ENCODE data around the gene OR2T4.

OR2T4 gene

GRCh38 chr1:248388426-248388825 lies 27.0 kb downstream of the OR2T4 start:
- H3K4me2 ChIP-seq (ENCODE audit: low read length) = no peak overlapping the region
- H3K4me1 ChIP-seq (ENCODE audit: insufficient read depth, low read length, severe bottlenecking) = no peaks in the 10 kb centered on the region
- H3K9me3 ChIP-seq (ENCODE audit: low read length) = no peaks in the 10 kb centered on the region
- H3K9ac ChIP-seq (ENCODE audit: low read length) = no peak overlapping the region
- H2AFZ ChIP-seq (ENCODE audit: low read length) = no peak overlapping the region
- H3K79me2 ChIP-seq (ENCODE audit: insufficient read depth, low read length) = no peaks in the 10 kb centered on the region
- TF ChIP-seq CTCF (IDR thresholded peaks at IDR 0.05; ENCODE audit: low read length) (no peak), EZH2 (IDR thresholded peaks at IDR 0.05; ENCODE audit: borderline replicate concordance, low read length) (no peak)
- no peak overlapping the region for H3K27ac ChIP-seq (ENCODE audit: low read depth, low read length, poor library complexity, severe bottlenecking)
- H3K27me3 ChIP-seq (ENCODE audit: insufficient read depth, low read length) = no peaks in the 10 kb centered on the region
- no peaks in the 10 kb centered on the region for H4K20me1 ChIP-seq (ENCODE audit: insufficient read depth, low read length)
- H3K36me3 ChIP-seq (ENCODE audit: insufficient read depth, low read length) = no peaks in the 10 kb centered on the region
- H3K4me3 ChIP-seq (ENCODE audit: low read depth, low read length, poor library complexity, severe bottlenecking) = no peak overlapping the region
- no peaks in the 10 kb centered on the region for H3F3A ChIP-seq (ENCODE audit: insufficient read depth, low read length)
- no peaks in the 10 kb centered on the region for H3K9me2 ChIP-seq (ENCODE audit: low read depth, low read length)

- H3K79me2 ChIP-seq (ENCODE audit: insufficient read depth, low read length) = no peaks in the 10 kb centered on the region
- no peaks in the 10 kb centered on the region for H3K9me2 ChIP-seq (ENCODE audit: low read depth, low read length)
- H3K9ac ChIP-seq (ENCODE audit: low read length) = no peak overlapping the region
- no peaks in the 10 kb centered on the region for H3K27me3 ChIP-seq (ENCODE audit: insufficient read depth, low read length)
- H3F3A ChIP-seq (ENCODE audit: insufficient read depth, low read length) = no peaks in the 10 kb centered on the region
- no peaks in the 10 kb centered on the region for H4K20me1 ChIP-seq (ENCODE audit: insufficient read depth, low read length)
- no peaks in the 10 kb centered on the region for H3K36me3 ChIP-seq (ENCODE audit: insufficient read depth, low read length)
- H3K27ac ChIP-seq (ENCODE audit: low read depth, low read length, poor library complexity, severe bottlenecking) = no peak overlapping the region
- H3K4me3 ChIP-seq (ENCODE audit: low read depth, low read length, poor library complexity, severe bottlenecking) = no peak overlapping the region
- H2AFZ ChIP-seq (ENCODE audit: low read length) = no peak overlapping the region
- no peaks in the 10 kb centered on the region for H3K4me1 ChIP-seq (ENCODE audit: insufficient read depth, low read length, severe bottlenecking)
- no peaks in the 10 kb centered on the region for H3K9me3 ChIP-seq (ENCODE audit: low read length)
- no peak overlapping the region for H3K4me2 ChIP-seq (ENCODE audit: low read length)
- TF ChIP-seq EZH2 (IDR thresholded peaks at IDR 0.05; ENCODE audit: borderline replicate concordance, low read length) = no peak
- TF ChIP-seq CTCF (IDR thresholded peaks at IDR 0.05; ENCODE audit: low read length) = no peak
Observed at GRCh38 chr1:248393050-248393449, 31.6 kb downstream of the OR2T4 start.

- no peaks in the 10 kb centered on the region for H4K20me1 ChIP-seq (ENCODE audit: insufficient read depth, low read length)
- TF ChIP-seq CTCF (IDR thresholded peaks at IDR 0.05; ENCODE audit: low read length) = no peak
- no peak for TF ChIP-seq EZH2 (IDR thresholded peaks at IDR 0.05; ENCODE audit: borderline replicate concordance, low read length)
Observed at GRCh38 chr1:248402748-248403147, 41.3 kb downstream of the OR2T4 start, which contains the start of gene OR2T1. Gene OR2T1, plus strand, starts transcription at chr1:248403048. Its CDS starts 3,100 bp downstream, at chr1:248406148.

More at GRCh38 chr1:248402748-248403147, 41.3 kb downstream of the OR2T4 start, which contains the start of gene OR2T1:
- H2AFZ ChIP-seq (ENCODE audit: low read length) = no peak within 1 kb of the TSS
- H3K27ac ChIP-seq (ENCODE audit: low read depth, low read length, poor library complexity, severe bottlenecking) = no peak within 1 kb of the TSS
- no peak within 1 kb of the TSS for H3K4me2 ChIP-seq (ENCODE audit: low read length)
- no peaks in the 10 kb centered on the region for H3K36me3 ChIP-seq (ENCODE audit: insufficient read depth, low read length)
- no peaks in the 10 kb centered on the region for H3F3A ChIP-seq (ENCODE audit: insufficient read depth, low read length)
- no peaks in the 10 kb centered on the region for H3K9me3 ChIP-seq (ENCODE audit: low read length)
- no peaks in the 10 kb centered on the region for H3K4me1 ChIP-seq (ENCODE audit: insufficient read depth, low read length, severe bottlenecking)
- no peaks in the 10 kb centered on the region for H3K27me3 ChIP-seq (ENCODE audit: insufficient read depth, low read length)
- H3K9me2 ChIP-seq (ENCODE audit: low read depth, low read length) = no peaks in the 10 kb centered on the region
- no peaks in the 10 kb centered on the region for H3K79me2 ChIP-seq (ENCODE audit: insufficient read depth, low read length)
- no peak within 1 kb of the TSS for H3K4me3 ChIP-seq (ENCODE audit: low read depth, low read length, poor library complexity, severe bottlenecking)
- H3K9ac ChIP-seq (ENCODE audit: low read length) = no peak within 1 kb of the TSS

Measured in OCI-LY1 (cell line).